HG02642 (cell line): ENCODE measurements around the gene NEU4.
"Not testable (repeated sequence)": the region's sequence is repeated elsewhere in the genome, so short reads cannot be mapped to it uniquely, and the experiment has no call there.

ENCODE experiments used
- ATAC-seq: cut with Tn5 transposase; IDR thresholded peaks from one replicate; pipeline ENCODE4 v1.9.1; 2021; ENCODE audit warnings: mild to moderate bottlenecking; ENCODE audit not compliant: unreplicated experiment, poor library complexity

NEU4 gene, protein sequence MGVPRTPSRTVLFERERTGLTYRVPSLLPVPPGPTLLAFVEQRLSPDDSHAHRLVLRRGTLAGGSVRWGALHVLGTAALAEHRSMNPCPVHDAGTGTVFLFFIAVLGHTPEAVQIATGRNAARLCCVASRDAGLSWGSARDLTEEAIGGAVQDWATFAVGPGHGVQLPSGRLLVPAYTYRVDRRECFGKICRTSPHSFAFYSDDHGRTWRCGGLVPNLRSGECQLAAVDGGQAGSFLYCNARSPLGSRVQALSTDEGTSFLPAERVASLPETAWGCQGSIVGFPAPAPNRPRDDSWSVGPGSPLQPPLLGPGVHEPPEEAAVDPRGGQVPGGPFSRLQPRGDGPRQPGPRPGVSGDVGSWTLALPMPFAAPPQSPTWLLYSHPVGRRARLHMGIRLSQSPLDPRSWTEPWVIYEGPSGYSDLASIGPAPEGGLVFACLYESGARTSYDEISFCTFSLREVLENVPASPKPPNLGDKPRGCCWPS

GRCh38 chr2:241808721-241809382, at the start of gene NEU4:
Gene NEU4 (plus strand): TSS chr2:241809193. CDS start chr2:241814485, 5,292 bp downstream.
- ATAC-seq, result no peak

- not testable (repeated sequence) for ATAC-seq
These were observed 49.1 kb upstream of the NEU4 start for GRCh38 chr2:241759893-241760292.

DNA sequence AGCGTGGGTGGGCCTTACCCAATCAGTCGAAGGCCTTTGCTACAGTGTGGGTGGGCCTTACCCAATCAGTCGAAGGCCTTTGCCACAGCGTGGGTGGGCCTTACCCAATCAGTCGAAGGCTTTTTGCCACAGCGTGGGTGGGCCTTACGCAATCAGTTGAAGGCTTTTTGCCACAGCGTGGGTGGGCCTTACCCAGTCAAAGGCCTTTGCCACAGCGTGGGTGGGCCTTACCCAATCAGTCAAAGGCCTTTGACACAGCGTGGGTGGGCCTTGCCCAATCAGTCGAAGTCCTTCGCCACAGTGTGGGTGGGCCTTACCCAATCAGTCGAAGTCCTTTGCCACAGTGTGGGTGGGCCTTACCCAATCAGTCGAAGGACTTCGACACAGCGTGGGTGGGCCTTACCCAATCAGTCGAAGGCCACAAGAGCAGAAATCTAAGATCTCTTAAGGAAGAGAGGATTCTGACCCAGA, 48.7 kb upstream of the NEU4 start:
- no peak for ATAC-seq

- no peak for ATAC-seq
These were observed 46.6 kb upstream of the NEU4 start for GRCh38 chr2:241762321-241762932.

DNA sequence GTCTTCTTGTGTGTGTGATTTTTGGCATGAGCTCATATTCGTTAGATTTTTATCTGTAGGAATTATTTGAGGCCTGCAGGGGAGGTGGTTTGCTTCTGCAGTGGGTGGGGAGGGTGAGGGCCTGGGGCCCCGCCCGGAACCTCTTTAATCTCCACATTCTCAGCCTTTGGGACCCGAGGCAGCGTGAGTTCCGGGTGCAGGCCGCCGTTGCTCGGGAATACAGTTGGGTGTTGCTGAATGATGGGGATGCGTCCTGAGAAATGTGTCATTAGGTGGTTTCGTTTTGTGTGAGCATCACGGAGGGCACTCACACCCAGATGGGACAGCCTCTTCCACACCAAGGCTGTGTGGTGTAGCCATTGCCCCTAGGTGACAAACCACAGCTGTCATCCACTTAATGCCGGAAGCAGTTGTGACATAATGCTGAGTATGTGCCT, 46.0 kb upstream of the NEU4 start:
- no peak for ATAC-seq

DNA sequence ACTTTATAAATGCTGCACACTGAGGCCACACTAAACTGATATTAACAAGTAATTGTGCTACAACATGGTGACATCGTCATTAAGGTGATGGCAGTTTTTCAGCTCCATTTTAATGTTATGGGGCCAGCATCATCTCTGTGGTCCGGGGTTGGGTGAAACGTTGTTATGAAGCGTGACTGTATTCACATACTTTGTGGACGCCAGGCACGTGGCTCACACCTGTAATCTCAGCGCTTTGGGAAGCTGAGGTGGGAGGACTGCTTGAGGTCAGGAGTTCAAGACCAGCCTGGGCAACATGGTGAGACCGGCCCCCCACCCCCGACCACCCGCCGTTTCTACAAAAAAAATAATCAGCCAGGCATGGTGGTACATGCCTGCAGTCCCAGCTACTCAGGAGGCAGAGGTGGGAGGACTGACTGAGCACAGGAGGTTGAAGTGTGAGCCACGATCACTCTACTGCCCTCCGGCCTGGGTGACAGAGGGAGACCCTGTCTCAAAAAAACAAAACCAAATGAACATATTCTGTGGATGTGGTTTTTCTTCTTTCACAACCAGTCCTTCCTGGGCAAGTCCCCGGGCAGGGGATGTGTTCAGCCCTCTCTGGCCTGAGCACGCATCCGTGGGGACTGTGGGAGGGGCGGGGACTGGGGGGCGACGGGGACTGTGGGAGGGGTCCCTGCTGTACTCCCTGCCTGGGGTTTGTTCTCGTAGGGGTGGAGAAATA, 45.3 kb upstream of the NEU4 start:
- ATAC-seq, result no peak

GRCh38 chr2:241764275-241765241, 44.4 kb upstream of the NEU4 start:
- ATAC-seq, result no peak

- no peak for ATAC-seq
These were observed 41.3 kb upstream of the NEU4 start for GRCh38 chr2:241767464-241768250.

- ATAC-seq, result no peak
These were observed 40.7 kb upstream of the NEU4 start for GRCh38 chr2:241768251-241768711.

DNA sequence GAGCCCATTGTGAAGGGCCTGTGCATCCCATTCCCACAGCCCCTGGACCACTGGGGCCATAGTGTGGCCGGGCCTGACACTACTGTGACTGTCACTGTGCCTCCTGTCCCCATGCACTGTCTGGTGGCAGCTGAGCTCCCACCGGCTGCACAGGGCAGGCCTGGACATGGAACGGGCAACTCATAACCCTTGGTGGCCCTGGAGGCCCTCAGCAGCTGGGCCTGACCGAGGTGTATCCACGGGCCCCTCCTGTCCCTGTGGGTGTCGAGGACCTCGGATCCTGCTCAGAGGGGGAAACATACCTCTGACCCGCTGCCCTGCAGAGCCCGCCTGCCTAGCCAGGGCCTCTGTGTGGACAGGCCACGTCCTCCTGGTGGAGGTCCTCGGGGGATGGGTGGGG, 40.1 kb upstream of the NEU4 start:
- ATAC-seq, result no peak

DNA sequence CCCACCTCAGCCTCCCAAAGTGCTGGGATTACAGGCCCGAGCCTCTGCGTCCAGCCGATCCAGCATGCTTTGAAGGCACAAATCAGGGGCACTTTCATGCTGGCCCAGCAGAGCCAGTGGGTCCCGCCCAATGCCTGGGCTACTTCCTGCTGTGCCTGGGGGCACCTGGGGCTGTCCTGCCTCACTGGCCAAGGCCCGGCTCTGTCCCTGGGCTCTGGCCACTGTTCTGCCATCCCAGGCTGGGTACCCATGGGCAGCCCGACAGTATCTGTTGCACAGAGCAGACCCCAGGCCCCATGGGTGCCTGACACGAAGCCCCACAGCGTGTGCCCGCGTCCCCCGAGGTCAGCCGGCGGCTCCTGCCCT, 39.2 kb upstream of the NEU4 start:
- no peak for ATAC-seq

GRCh38 chr2:241770185-241770935, 38.6 kb upstream of the NEU4 start:
- ATAC-seq, result no peak

GRCh38 chr2:241770936-241771285, 38.1 kb upstream of the NEU4 start:
- no peak for ATAC-seq

GRCh38 chr2:241771286-241772062, 37.5 kb upstream of the NEU4 start:
- no peak for ATAC-seq

DNA sequence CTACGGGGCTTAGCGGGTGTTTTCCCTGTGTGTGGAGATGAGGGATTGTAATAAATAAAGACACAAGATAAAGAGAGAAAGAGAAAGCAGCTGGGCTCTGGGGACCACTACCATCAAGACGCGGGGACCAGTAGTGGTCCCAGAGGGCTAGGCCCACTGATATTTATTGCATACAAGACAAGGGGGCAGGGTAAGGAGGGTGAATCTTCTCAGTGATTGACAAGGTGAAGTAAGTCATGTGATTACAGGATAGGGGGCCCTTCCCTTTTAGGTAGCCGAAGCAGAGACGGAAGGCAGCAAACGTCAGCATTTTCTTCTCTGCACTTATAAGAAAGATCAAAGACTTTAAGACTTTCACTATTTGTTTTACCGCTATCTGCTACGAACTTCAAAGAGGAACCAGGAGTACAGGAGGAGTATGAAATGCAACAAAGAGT, 36.9 kb upstream of the NEU4 start:
- no peak for ATAC-seq

DNA sequence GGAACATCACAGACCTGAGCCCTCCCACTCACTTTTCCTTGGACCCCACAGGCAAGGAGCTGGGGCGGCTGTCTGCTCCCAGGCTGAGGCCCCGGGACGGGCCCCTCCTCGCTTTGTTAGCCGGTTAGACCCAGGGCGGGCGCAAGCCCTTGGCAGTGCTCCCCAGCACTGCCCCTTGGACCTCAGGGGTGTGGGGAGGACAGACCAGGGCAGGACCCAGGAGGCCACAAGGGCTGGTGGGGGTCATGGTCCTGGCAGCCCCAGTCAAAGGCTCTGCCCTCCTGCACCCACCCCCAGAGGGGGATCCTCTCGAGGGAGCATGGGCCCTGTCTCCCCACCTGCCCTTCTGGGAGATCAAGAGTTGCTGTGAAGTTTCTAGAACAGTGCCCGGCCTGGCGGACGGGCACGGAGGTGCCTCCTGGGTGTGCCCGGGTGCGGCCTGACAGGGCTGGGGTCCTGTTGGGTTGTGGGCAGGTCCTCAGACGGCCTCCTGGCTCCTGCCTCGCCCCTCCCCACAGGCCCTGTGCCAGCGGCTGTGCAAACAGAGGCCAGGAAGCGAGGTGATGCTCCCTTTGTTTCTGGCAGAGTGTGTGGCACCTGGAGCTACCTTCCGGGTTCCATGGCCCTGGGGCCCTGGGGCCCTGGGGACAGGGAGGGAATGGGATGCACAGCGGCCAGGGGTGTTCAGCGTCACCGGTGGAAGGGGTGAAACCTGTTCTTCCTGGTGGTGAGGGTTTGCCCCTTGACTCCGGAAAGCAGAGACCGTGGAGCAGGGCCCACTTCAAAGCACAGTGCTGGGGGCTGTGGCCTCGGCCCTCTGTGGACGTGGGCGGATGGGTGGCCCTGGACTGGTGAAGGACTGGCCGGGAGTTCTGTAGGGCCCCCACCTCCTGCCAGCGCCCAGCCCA, 35.2 kb upstream of the NEU4 start:
- ATAC-seq, result no peak
